ENCODE measurements around the gene FER.
A peak's percentile ranks its signal among the peaks of the same experiment; 100 is the strongest.

Gene FER

DNA sequence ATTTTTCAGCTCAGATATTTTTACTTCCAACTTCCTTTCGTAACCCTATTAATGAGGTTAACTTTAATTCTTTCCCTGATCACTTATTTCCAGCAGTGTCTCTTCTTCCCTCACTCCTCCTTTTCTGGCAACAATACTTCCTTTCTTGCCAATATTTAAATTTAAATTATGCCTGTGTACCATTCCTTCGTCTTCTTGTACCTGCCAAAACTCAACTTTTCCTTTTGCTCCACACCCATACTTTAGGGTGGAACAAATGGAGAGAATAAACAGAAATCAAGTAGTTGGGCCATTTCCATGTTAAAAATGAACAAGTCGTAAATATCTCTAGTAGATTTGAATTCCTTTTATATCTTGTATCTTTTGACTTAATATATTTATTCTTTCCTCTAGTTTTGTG, 66.0 kb downstream of the FER start:
- Histone ChIP-seq H3K27me3 (replicated peaks) (no peaks in the 10 kb centered on the region), H3K4me3 (ENCODE audit: low read depth, low read length) (no peak overlapping the region), H3K27ac (no peak overlapping the region), H3K36me3 (replicated peaks) (no peaks in the 10 kb centered on the region)
- no peak for DNase-seq
- in situ Hi-C loops (cut with HindIII; ENCODE audit: low pct_ligation_motif_present, low sequenced_read_pairs), result no loop called here
- TF ChIP-seq, protein P1, sequence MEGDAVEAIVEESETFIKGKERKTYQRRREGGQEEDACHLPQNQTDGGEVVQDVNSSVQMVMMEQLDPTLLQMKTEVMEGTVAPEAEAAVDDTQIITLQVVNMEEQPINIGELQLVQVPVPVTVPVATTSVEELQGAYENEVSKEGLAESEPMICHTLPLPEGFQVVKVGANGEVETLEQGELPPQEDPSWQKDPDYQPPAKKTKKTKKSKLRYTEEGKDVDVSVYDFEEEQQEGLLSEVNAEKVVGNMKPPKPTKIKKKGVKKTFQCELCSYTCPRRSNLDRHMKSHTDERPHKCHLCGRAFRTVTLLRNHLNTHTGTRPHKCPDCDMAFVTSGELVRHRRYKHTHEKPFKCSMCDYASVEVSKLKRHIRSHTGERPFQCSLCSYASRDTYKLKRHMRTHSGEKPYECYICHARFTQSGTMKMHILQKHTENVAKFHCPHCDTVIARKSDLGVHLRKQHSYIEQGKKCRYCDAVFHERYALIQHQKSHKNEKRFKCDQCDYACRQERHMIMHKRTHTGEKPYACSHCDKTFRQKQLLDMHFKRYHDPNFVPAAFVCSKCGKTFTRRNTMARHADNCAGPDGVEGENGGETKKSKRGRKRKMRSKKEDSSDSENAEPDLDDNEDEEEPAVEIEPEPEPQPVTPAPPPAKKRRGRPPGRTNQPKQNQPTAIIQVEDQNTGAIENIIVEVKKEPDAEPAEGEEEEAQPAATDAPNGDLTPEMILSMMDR (IDR thresholded peaks at IDR 0.05; ENCODE audit: low read depth, low read length, missing control alignments), result no peak

DNA sequence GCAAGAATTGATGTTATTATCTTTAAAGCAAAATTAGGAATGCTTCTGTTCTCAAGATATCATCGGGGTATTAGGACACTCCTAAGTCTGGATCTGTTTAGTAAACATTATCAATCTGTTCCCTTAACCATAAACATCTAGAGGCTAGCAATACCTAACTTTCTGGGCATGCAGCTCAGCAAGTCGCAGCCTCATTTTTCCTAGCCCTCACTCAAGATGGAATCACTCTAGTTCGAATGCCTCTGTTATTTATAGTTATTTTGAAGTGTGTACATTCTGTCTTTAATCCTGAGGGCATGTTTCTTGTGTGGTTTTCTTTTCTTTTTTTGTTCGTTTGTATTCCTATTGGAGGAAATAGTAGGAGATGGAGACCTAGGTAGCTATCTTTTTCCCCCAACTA, 66.9 kb downstream of the FER start:
- TF ChIP-seq, protein P1 (IDR thresholded peaks at IDR 0.05; ENCODE audit: low read depth, low read length, missing control alignments), result no peak
- H3K27me3 ChIP-seq (replicated peaks), result no peaks in the 10 kb centered on the region
- no peak overlapping the region for H3K4me3 ChIP-seq (ENCODE audit: low read depth, low read length)
- H3K27ac ChIP-seq, result no peak overlapping the region
- in situ Hi-C loops (cut with HindIII; ENCODE audit: low pct_ligation_motif_present, low sequenced_read_pairs), result no loop called here
- no peaks in the 10 kb centered on the region for H3K36me3 ChIP-seq (replicated peaks)
- DNase-seq, result no peak

DNA sequence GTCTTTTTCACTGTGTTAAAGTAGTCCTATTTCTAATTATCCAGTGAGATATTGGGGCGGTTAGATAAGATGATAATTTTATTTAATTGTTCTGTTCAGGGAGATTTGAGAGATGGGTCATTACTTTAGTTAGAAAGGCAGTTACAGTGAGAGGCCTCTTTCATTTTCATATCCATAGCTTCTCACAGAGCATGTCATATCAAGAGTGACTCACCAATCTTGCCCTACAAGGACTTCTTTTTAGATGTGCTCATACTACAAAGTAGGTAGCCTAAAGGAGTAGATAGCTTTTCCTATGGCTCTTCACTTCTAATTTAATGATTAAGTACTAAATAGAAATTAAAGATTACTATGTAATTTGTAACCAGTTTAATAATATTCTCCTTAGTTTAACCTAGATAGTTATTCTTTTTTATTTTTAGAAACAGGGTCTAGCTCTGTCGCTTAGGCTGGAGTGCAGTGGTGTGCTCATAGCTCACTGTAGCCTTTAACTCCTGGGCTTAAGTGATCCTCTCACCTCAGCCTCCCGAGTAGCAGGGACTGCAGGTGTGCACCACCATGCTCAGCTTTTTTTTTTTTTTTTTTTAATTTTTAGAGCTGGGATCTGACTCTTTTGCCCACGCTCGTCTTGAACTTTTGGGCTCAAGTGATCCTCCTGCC, 71.0 kb downstream of the FER start:
- DNase-seq, result peak; percentile 61
- TF ChIP-seq, protein P1 (IDR thresholded peaks at IDR 0.05; ENCODE audit: low read depth, low read length, missing control alignments), result no peak
- H3K27ac ChIP-seq, result peak overlapping the region; percentile 41
- no peaks in the 10 kb centered on the region for H3K27me3 ChIP-seq (replicated peaks)
- H3K36me3 ChIP-seq (replicated peaks), result no peaks in the 10 kb centered on the region
- no peak overlapping the region for H3K4me3 ChIP-seq (ENCODE audit: low read depth, low read length)
- in situ Hi-C loops (cut with HindIII; ENCODE audit: low pct_ligation_motif_present, low sequenced_read_pairs), result no loop called here

DNA sequence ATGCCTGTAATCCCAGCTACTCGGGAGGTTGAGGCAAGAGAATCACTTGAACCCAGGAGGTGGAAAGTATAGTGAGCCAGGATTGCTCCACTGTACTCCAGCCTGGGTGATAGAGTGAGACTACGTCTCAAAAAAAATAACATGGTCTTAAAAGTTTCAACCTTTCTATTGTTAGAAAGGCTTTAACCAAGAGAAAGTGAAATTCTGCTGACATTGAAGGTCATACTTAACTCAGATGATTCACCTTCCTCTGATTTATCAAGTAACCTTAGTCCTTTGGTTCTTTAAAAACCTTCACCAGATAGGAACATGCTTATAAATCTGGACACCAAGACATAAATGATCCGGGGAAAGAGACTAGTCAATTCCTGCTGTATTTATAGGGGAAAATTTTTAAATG, 73.3 kb downstream of the FER start:
- TF ChIP-seq, protein P1 (IDR thresholded peaks at IDR 0.05; ENCODE audit: low read depth, low read length, missing control alignments), result no peak
- H3K36me3 ChIP-seq (replicated peaks), result no peaks in the 10 kb centered on the region
- no peak for DNase-seq
- H3K4me3 ChIP-seq (ENCODE audit: low read depth, low read length), result no peak overlapping the region
- H3K27ac ChIP-seq, result no peak overlapping the region
- H3K27me3 ChIP-seq (replicated peaks), result no peaks in the 10 kb centered on the region
- in situ Hi-C loops (cut with HindIII; ENCODE audit: low pct_ligation_motif_present, low sequenced_read_pairs), result no loop called here

DNA sequence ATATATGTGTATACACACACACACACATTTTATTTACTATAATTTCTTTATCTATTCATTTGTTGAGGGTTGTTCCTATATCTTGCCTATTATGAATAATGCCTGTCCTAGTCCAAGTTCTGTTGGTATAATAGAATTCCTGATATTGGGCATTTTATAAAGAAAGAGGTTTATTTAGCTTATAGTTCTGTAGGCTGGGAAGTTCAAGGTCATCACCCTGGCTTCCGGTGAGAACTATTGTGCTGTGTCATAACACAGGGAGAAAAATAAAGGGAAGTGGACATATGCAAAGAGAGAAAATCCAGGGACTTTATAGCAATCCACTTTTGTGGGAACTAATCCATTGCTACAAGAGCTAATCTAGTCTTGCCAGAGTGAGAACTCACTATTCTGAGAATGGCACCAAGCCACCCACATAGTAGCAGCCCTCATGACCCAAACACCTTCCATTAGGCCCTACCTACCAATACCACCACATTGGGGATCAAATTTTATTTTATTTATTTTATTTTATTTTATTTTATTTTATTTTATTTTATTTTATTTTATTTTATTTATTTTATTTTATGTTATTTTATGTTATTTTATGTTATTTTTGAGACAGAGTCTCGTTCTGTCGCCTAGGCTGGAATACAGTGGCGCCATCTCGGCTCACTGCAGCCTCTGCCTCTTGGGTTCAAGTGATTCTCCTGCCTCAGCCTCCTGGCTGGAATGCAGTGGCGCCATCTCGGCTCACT, 74.7 kb downstream of the FER start:
- no peak for DNase-seq
- in situ Hi-C loops (cut with HindIII; ENCODE audit: low pct_ligation_motif_present, low sequenced_read_pairs), result no loop called here

More for the DNA sequence above, 74.7 kb downstream of the FER start:
- TF ChIP-seq, protein P1 (IDR thresholded peaks at IDR 0.05; ENCODE audit: low read depth, low read length, missing control alignments), result no peak
- H3K27ac ChIP-seq, result no peak overlapping the region
- H3K36me3 ChIP-seq (replicated peaks), result no peaks in the 10 kb centered on the region
- H3K4me3 ChIP-seq (ENCODE audit: low read depth, low read length), result no peak overlapping the region
- H3K27me3 ChIP-seq (replicated peaks), result no peaks in the 10 kb centered on the region

Data from brain microvascular endothelial cell (primary cell).